IMR-90 (cell line): ENCODE measurements around the gene HMGCS2. TPM values are rescaled to one million over a fixed set of nuclear protein-coding genes. Genes with fewer than 3 reads are reported as not detected.

Experiments
- ATAC-seq: fragments of 200-7000 bp; cut with Tn5 transposase; 2 replicates; pipeline ENCODE4 v1.9.1; 2020; ENCODE audit warnings: low read depth, mild to moderate bottlenecking, moderate library complexity
- BruUV-seq: library from RNA; stranded (reverse); fragments of 400-500 nt; replicated peaks from 2 replicates; lab custom pipeline; 2021; lab: Mats Ljungman, UMichigan
- CTCF ChIA-PET: fragments of 300-600 bp; formaldehyde crosslinking; extraction: SDS; loops from one replicate; lab custom pipeline; 2021; ENCODE audit warnings: antibody characterized with exemption; lab: Yijun Ruan, JAX
- POLR2A ChIA-PET: fragments of 300-600 bp; sonication (Branson Sonifier 250); formaldehyde crosslinking; loops from one replicate; lab custom pipeline; 2022; ENCODE audit warnings: antibody characterized with exemption; ENCODE audit not compliant: unreplicated experiment; lab: Charles Lee
- DNase-seq: peaks from one replicate; pipeline ENCODE4 v3.0.0; 2013
- H2AFZ ChIP-seq: replicated peaks from 2 replicates; pipeline ENCODE3; 2013; ENCODE audit warnings: low read length, mild to moderate bottlenecking; ENCODE audit not compliant: poor library complexity
- H2AK5ac ChIP-seq: 2 replicates; pipeline ENCODE4 v1.6.1; 2013; ENCODE audit warnings: low read depth, low read length, inconsistent platforms
- H2AK9ac ChIP-seq: replicated peaks from 2 replicates; pipeline ENCODE3; 2013; ENCODE audit warnings: mild to moderate bottlenecking, low read depth, low read length, moderate library complexity; ENCODE audit not compliant: poor library complexity
- H2BK120ac ChIP-seq: 2 replicates; pipeline ENCODE4 v1.6.1; 2013; ENCODE audit warnings: low read depth, low read length, inconsistent platforms
- H2BK15ac ChIP-seq: 3 replicates; pipeline ENCODE4 v1.6.1; 2013; ENCODE audit warnings: low read depth, low read length, inconsistent platforms
- H2BK20ac ChIP-seq: 2 replicates; pipeline ENCODE4 v1.6.1; 2013; ENCODE audit warnings: low read depth, mild to moderate bottlenecking, inconsistent platforms, low read length, moderate library complexity
- H2BK5ac ChIP-seq: 2 replicates; pipeline ENCODE4 v1.6.1; 2013; ENCODE audit warnings: mild to moderate bottlenecking, low read depth, low read length, inconsistent platforms; ENCODE audit not compliant: poor library complexity, severe bottlenecking
- H3K14ac ChIP-seq: replicated peaks from 2 replicates; pipeline ENCODE4 v1.6.1; 2013; ENCODE audit warnings: low read depth, low read length, inconsistent platforms
- H3K18ac ChIP-seq: 2 replicates; pipeline ENCODE4 v1.6.1; 2013; ENCODE audit warnings: low read depth, low read length, control low read depth
- H3K23ac ChIP-seq: 2 replicates; pipeline ENCODE4 v1.6.1; 2013; ENCODE audit warnings: low read depth, low read length, inconsistent platforms
- H3K27ac ChIP-seq: 2 replicates; pipeline ENCODE4 v1.5.1; 2013; ENCODE audit warnings: mild to moderate bottlenecking, control low read depth, low read length; ENCODE audit not compliant: insufficient read depth
- H3K27me3 ChIP-seq: 2 replicates; pipeline ENCODE4 v1.6.1; 2013; ENCODE audit warnings: low read length; ENCODE audit not compliant: control insufficient read depth, insufficient read depth
- H3K36me3 ChIP-seq: 2 replicates; pipeline ENCODE4 v1.6.1; 2013; ENCODE audit warnings: low read length, mixed read lengths; ENCODE audit not compliant: control insufficient read depth, insufficient read depth
- H3K4ac ChIP-seq: 2 replicates; pipeline ENCODE4 v1.6.1; 2013; ENCODE audit warnings: low read depth, low read length, inconsistent platforms
- H3K4me1 ChIP-seq: 2 replicates; pipeline ENCODE4 v1.6.1; 2013; ENCODE audit warnings: low read length, mixed read lengths; ENCODE audit not compliant: control insufficient read depth, insufficient read depth
- H3K4me2 ChIP-seq: 2 replicates; pipeline ENCODE4 v1.6.1; 2013; ENCODE audit warnings: low read depth, mild to moderate bottlenecking, control low read depth, low read length, moderate library complexity
- H3K4me3 ChIP-seq: 2 replicates; pipeline ENCODE4 v1.5.1; 2013; ENCODE audit warnings: low read depth, mild to moderate bottlenecking, control low read depth, low read length, moderate library complexity; ENCODE audit not compliant: insufficient read depth
- H3K56ac ChIP-seq: 2 replicates; pipeline ENCODE4 v1.6.1; 2013; ENCODE audit warnings: low read length, inconsistent platforms; ENCODE audit not compliant: insufficient read depth; ENCODE audit errors: extremely low read depth
- H3K79me1 ChIP-seq, 2 experiments: 2 replicates each; pipeline ENCODE4 v1.6.1; 2013; ENCODE audit warnings: low read length in 2 of 2, inconsistent platforms in 1 of 2, low read depth in 1 of 2
- H3K9ac ChIP-seq: 2 replicates; pipeline ENCODE4 v1.6.1; 2013; ENCODE audit warnings: low read depth, low read length, control low read depth
- H3K9me1 ChIP-seq: 2 replicates; pipeline ENCODE4 v1.6.1; 2013; ENCODE audit warnings: low read length, inconsistent platforms; ENCODE audit not compliant: insufficient read depth
- H3K9me3 ChIP-seq: 2 replicates; pipeline ENCODE4 v1.6.1; 2013; ENCODE audit warnings: low read length; ENCODE audit not compliant: control insufficient read depth, insufficient read depth
- H4K20me1 ChIP-seq: 2 replicates; pipeline ENCODE4 v1.6.1; 2013; ENCODE audit warnings: low read length, inconsistent platforms; ENCODE audit not compliant: insufficient read depth
- H4K5ac ChIP-seq: 2 replicates; pipeline ENCODE4 v1.6.1; 2013; ENCODE audit warnings: mild to moderate bottlenecking, low read depth, low read length, control low read depth
- H4K8ac ChIP-seq, 2 experiments: 2 replicates each; pipeline ENCODE4 v1.6.1; 2013; ENCODE audit warnings: low read depth in 2 of 2, low read length in 2 of 2, control low read depth in 1 of 2, inconsistent platforms in 1 of 2
- H4K91ac ChIP-seq: 2 replicates; pipeline ENCODE4 v1.6.1; 2013; ENCODE audit warnings: low read depth, low read length, inconsistent platforms; ENCODE audit not compliant: insufficient read depth
- BHLHE40 ChIP-seq: fragments of 150-350 bp; IDR thresholded peaks from 2 replicates; pipeline ENCODE4 v1.6.1; 2016; ENCODE audit warnings: mild to moderate bottlenecking, low read depth, low read length
- CEBPB ChIP-seq: IDR thresholded peaks from 2 replicates; pipeline ENCODE4 v1.6.1; 2012; ENCODE audit warnings: low read depth, low read length, improper control_type of control experiment
- CHD1 ChIP-seq: IDR thresholded peaks from 2 replicates; pipeline ENCODE4 v1.6.1; 2012; ENCODE audit warnings: low read depth, low read length, improper control_type of control experiment
- FOS ChIP-seq: fragments of 150-350 bp; IDR thresholded peaks from 2 replicates; pipeline ENCODE4 v1.6.1; 2016; ENCODE audit warnings: low read depth, low read length
- MAFK ChIP-seq: IDR thresholded peaks from 2 replicates; pipeline ENCODE4 v1.6.1; 2012; ENCODE audit warnings: low read depth, low read length, improper control_type of control experiment
- MAZ ChIP-seq: IDR thresholded peaks from 2 replicates; pipeline ENCODE4 v1.6.1; 2012; ENCODE audit warnings: low read depth, mild to moderate bottlenecking, low read length, improper control_type of control experiment, moderate library complexity, borderline replicate concordance
- MXI1 ChIP-seq: IDR thresholded peaks from 2 replicates; pipeline ENCODE4 v1.6.1; 2012; ENCODE audit warnings: low read depth, mild to moderate bottlenecking, low read length, moderate library complexity, borderline replicate concordance
- NFE2L2 ChIP-seq: fragments of 150-350 bp; IDR thresholded peaks from 2 replicates; pipeline ENCODE4 v1.6.1; 2016; ENCODE audit warnings: low read depth, mild to moderate bottlenecking, low read length
- POLR2A ChIP-seq: IDR thresholded peaks from 2 replicates; pipeline ENCODE4 v1.6.1; 2012; ENCODE audit warnings: mild to moderate bottlenecking, low read depth, low read length
- RAD21 ChIP-seq: IDR thresholded peaks from 2 replicates; pipeline ENCODE4 v1.6.1; 2012; ENCODE audit warnings: low read length, improper control_type of control experiment
- RFX5 ChIP-seq: IDR thresholded peaks from 2 replicates; pipeline ENCODE4 v1.8.0; 2012; ENCODE audit warnings: low read depth, mild to moderate bottlenecking, low read length, moderate library complexity
- SMC3 ChIP-seq: fragments of 150-350 bp; IDR thresholded peaks from 2 replicates; pipeline ENCODE4 v1.6.1; 2016; ENCODE audit warnings: low read depth, mild to moderate bottlenecking, antibody characterized with exemption, low read length, moderate library complexity
- WGBS, 2 experiments: methylation state at CpG; one replicate each; pipeline versions ENCODE4 v1.1.5 to v1.1.7; 2013; ENCODE audit warnings: missing lambda C conversion rate in 2 of 2; ENCODE audit not compliant: insufficient read length in 1 of 2; ENCODE audit errors: extremely low coverage in 2 of 2; 5-methylcytosine and 5-hydroxymethylcytosine counted together
- dilution Hi-C: fragments of 300-500 bp; cut with HindIII; formaldehyde crosslinking; loops from one replicate; pipeline ENCODE4 v1.14.3; 2018; ENCODE audit warnings: low sequenced_read_pairs; ENCODE audit not compliant: unreplicated experiment
- in situ Hi-C: fragments of 300-500 bp; cut with MboI; formaldehyde crosslinking; loops from 3 replicates; pipeline ENCODE4 v1.14.3; 2019; ENCODE audit warnings: low sequenced_read_pairs, inconsistent platforms, mixed read lengths
- intact Hi-C: fragments of 100-400 bp; cut with micrococcal nuclease; formaldehyde crosslinking; loops from 2 replicates; pipeline ENCODE4 v1.10.0; 2022
- polyA plus RNA-seq, 3 experiments: library from polyadenylated mRNA; depleted of rRNA; stranded (reverse); fragments of >200 nt; gene quantifications; 2 replicates each; pipeline ENCODE4 v1.2.3, GENCODE V29; 2012; ENCODE audit warnings: low replicate concordance in 1 of 3
- total RNA-seq: library from RNA; depleted of rRNA; stranded (reverse); fragments of >200 nt; gene quantifications from 2 replicates; pipeline ENCODE4 v1.2.3, GENCODE V29; 2012
- TF ChIP-seq, protein P1 (sequence below): fragments of 150-350 bp; IDR thresholded peaks from 2 replicates; pipeline ENCODE4 v1.6.1; 2017; ENCODE audit warnings: mild to moderate bottlenecking, antibody characterized with exemption, low read length, low read depth

HMGCS2 gene
- total and polyA plus RNA-seq, 2 of the 4 experiments (the other 2 are of a cell fraction): not detected

DNA sequence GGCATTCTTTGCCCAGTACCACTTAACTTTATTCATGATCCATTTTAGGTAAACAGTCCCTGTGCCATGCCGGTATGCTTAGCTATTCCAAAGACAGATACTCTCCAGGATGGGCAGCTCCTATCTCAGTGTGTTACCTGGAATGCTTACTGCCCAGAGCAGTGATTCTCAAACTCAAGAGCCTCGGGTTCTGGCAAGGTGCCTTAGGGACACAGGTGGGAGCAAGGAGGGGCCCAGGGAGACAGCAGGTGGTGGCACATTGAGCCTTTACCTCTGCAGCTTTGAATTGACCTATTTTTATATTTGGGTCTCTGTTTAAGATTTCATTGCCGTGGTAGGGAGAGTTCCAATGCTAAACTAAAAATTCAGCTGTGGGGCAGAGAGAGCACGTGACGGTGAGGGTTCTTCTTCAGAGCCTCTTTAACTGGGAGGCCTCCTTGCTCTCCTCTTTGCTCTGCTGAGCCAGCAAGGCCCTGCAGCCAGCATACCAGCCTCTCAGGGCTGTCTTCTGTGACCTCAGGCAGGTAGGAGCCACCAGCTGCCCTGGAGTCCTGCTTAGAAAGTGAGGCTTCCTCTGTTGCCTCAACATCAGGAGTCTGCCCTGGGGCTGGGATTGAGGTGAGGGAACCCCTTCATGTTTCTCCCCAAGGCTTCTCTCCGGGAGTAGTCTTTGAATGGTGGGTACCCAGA lies 36.8 kb downstream of the HMGCS2 start:
- Histone ChIP-seq H3K79me1 (peaks cover 13 to 33% of the 10 kb centered on the region in 2 experiments; a peak in 3 of 4 replicates), H3K9me1 (peaks cover 9% of the 10 kb centered on the region; the same call in 1 of the 2 replicates), H3K4me1 (no peaks in the 10 kb centered on the region), H4K8ac (no peak overlapping the region), H3K36me3 (peaks cover 66% of the 10 kb centered on the region), H2BK120ac (no peak overlapping the region), H2AK9ac (no peak overlapping the region), H3K4me3 (no peak overlapping the region), H3K9ac (no peak overlapping the region), H3K4me2 (no peak overlapping the region), H4K91ac (no peak overlapping the region), H2BK15ac (no peak overlapping the region), H3K4ac (no peak overlapping the region), H3K18ac (no peak overlapping the region), H2BK5ac (no peak overlapping the region), H2BK20ac (no peak overlapping the region), H3K27ac (no peak overlapping the region), H4K20me1 (peaks cover 27% of the 10 kb centered on the region; the same call in 1 of the 2 replicates), H4K5ac (no peak overlapping the region), H3K9me3 (no peaks in the 10 kb centered on the region), H2AFZ (no peak overlapping the region), H3K56ac (no peak overlapping the region), H2AK5ac (no peak overlapping the region), H3K23ac (no peak overlapping the region), H3K27me3 (no peaks in the 10 kb centered on the region), H3K14ac (no peak overlapping the region)
- no peak for DNase-seq
- in situ Hi-C loops: loop anchor here (10.0 kb wide), 1 partner anchor 193 kb away; no protein-coding TSS in a partner anchor
- no peak for ATAC-seq
- ChIA-PET POLR2A (no interaction called here), CTCF (no interaction called here)
- no CpG with 5 or more reads among the region's 6 CpGs for WGBS, 2 experiments
- no TSS peak for BruUV-seq
- intact Hi-C loops: no loop called here
- dilution Hi-C loops: no loop called here
- TF ChIP-seq CEBPB: no peak
- TF ChIP-seq POLR2A: no peak
- TF ChIP-seq CHD1: no peak
- no peak for TF ChIP-seq MXI1
- TF ChIP-seq, protein P1, sequence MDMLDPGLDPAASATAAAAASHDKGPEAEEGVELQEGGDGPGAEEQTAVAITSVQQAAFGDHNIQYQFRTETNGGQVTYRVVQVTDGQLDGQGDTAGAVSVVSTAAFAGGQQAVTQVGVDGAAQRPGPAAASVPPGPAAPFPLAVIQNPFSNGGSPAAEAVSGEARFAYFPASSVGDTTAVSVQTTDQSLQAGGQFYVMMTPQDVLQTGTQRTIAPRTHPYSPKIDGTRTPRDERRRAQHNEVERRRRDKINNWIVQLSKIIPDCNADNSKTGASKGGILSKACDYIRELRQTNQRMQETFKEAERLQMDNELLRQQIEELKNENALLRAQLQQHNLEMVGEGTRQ: no peak
- TF ChIP-seq RAD21: no peak
- no peak for TF ChIP-seq NFE2L2
- no peak for TF ChIP-seq SMC3
- TF ChIP-seq FOS: no peak
- no peak for TF ChIP-seq MAZ
- no peak for TF ChIP-seq MAFK
- TF ChIP-seq BHLHE40: no peak
- TF ChIP-seq RFX5: no peak
